IPS DF 4.7 (cell line): ENCODE data around the gene TBCE.
"Not testable (repeated sequence)": the region's sequence is repeated elsewhere in the genome, so short reads cannot be mapped to it uniquely, and the experiment has no call there.

ENCODE experiments used
- DNase-seq: peaks from one replicate; pipeline ENCODE4 v3.0.0-alpha.2; 2013; ENCODE audit warnings: low spot score; ENCODE audit errors: extremely low read depth

The TBCE gene

GRCh38 chr1:235450886-235451483 lies 83.8 kb downstream of the TBCE start:
- DNase-seq: no peak

GRCh38 chr1:235454021-235454420 lies 86.8 kb downstream of the TBCE start:
- no peak for DNase-seq

DNA sequence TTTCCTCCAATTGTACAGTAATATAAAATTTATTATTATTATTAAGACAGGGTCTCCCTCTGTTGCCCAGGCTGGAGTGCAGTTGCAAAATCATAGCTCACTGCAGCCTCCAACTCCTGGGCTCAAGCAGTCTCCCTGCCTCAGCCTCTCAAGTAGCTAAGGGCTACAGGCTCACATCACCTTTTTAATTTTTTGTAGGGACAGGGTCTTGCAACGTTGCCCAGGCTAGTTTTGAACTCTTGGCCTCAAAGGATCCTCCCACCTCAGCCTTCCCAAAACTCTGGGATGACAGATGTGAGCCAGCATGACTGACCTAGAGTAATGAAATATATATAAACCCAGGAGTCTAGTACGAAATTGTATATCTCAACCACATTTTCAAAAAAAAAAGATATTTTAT lies 87.9 kb downstream of the TBCE start:
- no peak for DNase-seq

- no peak for DNase-seq
Observed at GRCh38 chr1:235455823-235456222, 88.6 kb downstream of the TBCE start.

DNA sequence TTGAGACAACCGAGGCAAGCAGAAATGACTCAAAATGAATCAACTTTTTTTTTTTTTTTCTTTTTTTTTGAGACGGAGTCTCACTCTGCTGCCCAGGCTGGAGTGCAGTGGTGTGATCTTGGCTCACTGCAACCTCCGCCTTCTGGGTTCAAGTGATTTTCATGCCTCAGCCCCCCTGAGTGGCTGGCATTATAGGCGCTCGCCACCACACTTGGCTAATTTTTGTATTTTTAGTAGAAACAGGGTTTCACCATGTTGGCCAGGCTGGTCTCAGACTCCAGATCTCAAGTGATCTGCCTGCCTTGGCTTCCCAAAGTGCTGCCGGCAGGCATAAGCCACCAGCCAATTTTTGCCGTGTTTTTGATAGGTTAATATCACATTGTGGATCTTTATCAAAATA lies 90.6 kb downstream of the TBCE start:
- not testable (repeated sequence) for DNase-seq

DNA sequence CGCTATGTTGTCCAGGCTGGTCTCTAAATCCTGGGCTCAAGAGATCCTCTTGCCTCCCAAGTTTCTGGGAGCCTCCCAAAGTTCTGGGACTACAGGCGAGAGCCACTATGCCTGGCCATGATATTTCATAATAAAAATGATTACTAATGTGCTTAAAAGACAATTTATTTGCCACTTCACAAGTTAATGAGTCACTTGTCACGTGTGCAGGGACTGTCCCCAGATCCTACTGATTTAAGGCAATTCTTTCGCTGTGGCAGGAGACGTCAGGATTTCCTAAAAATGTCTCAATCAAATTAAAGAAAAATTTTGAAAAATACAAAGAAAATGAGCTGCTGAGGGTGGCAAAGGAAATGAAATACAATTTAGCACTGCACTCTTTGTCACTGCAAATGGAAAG lies 93.5 kb downstream of the TBCE start:
- no peak for DNase-seq

DNA sequence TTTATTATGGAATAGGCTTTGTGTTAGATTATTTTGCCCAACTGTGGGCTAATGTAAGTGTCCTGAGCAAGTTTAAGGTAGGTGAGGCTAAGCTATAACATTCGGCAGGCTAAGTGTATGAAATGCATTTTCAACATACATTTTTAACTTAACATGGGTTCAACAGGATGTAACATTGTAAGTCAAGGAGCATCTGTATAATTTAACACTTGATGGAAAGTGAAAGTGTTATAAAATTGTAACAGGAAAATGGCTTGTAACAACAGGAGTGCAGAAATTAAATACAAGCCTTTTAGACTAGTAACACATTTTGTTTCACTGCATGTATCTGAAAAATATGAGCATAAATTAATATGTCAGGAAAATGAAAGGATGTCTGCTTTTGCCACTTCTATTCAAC lies 94.7 kb downstream of the TBCE start:
- no peak for DNase-seq

DNA sequence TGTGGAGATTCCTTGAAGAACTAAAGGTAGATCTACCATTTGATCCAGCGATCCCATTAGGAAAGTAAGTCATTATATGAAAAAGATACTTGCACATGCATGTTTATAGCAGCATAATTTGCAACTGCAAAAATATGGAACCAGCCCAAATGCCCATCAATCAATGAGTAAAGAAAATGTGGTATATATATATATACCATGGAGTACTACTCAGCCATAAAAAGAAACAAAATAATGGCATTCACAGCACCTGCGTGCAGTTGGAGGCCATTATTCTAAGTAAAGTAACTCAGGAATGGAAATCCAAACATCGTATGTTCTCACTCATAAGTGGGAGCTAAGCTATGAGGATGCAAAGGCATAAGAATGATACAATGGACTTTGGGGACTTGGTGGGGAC lies 95.6 kb downstream of the TBCE start:
- not testable (repeated sequence) for DNase-seq

DNA sequence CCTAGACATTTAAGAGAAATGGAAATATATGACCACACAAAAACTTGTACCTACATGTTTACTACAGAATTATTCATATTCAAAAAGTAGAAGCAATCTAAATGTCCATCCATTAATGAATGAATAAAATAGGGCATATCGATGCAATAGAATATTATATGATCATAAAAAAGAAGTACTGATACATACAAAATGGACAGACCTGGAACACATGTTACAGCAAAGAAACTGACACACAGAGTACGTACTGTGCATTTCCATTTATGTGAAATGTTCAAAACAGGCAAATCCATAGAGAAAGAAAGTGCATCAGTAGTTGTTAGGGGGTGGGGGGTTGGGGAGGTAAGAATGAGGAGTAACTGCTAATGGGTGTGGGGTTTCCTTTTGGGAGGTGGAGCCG lies 97.8 kb downstream of the TBCE start:
- DNase-seq: no peak

GRCh38 chr1:235468004-235468403 lies 100.8 kb downstream of the TBCE start:
- no peak for DNase-seq

- no peak for DNase-seq
Observed at GRCh38 chr1:235468970-235469369, 101.7 kb downstream of the TBCE start.

DNA sequence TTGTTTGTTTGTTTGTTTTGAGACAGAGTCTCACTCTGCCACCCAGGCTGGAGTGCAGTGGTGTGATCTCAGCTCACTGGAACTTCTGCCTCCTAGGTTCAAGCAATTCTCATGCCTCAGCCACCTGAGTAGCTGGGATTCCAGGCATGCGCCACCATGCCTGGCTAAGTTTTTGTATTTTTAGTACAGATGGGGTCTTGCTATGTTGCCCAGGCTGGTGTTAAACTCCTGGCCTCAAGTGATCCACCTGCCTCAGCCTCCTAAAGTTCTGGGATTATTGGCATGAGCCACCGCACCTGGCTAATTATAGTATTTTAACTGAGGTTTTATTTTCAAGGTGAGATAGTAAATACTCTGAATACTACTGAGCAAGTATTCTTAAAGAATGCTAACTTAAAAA lies 102.7 kb downstream of the TBCE start:
- DNase-seq: not testable (repeated sequence)

DNA sequence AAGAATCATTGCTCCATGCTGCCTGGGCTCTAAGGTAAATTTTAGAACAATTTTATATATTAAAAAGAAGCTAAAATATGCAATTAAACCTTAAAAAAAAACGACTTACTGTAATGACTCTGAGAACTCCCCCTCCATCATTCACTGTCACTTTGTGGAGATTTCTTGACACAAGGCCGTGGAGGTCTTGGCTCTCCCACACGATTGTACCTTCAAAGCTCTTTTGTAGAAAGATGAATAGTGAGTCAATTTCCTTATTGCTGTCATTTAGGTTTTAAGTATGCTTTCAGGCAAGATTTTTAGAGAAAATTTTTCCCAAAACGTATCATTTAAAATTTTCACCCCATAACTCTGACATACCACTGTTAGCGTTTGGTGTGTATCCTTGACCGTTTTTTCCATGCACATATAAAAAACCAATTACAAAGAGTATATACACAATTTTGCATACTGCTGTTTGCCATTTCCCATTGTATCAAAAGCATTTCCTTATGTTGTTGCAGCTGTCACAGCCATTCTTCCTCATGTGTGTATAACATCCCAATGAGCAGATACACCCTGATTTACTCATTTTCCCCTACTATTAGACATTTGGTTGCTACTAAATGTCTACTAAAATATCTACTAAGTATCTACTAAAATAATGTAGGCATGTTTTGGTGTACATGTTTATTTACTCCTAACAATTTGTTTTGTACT lies 103.7 kb downstream of the TBCE start:
- DNase-seq: no peak

- DNase-seq: no peak
Observed at GRCh38 chr1:235473806-235474205, 106.6 kb downstream of the TBCE start.

- no peak for DNase-seq
Observed at GRCh38 chr1:235483090-235483489, 115.9 kb downstream of the TBCE start.

- DNase-seq: no peak
Observed at GRCh38 chr1:235485558-235485957, 118.3 kb downstream of the TBCE start.

- DNase-seq: no peak
Observed at GRCh38 chr1:235486321-235486720, 119.1 kb downstream of the TBCE start.

DNA sequence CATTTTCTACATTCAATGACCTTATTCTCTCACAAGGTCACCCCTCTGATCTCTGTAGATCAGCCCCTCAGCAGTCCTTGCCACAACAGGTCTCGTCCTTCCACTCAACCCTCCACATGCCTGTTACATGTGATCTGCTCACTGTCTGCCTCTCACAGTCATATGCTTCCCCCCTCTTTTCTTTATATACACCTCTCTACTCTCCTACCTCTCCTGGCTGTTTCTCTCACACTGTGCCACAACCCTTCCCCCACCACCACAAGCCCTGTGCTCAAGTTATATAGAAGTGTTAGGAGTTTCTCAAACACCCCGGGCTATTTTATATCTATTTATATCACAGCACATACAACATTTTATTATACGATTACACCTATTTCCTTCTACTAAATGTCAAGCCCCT lies 124.4 kb downstream of the TBCE start:
- no peak for DNase-seq

- no peak for DNase-seq
Observed at GRCh38 chr1:235494531-235494930, 127.3 kb downstream of the TBCE start.

DNA sequence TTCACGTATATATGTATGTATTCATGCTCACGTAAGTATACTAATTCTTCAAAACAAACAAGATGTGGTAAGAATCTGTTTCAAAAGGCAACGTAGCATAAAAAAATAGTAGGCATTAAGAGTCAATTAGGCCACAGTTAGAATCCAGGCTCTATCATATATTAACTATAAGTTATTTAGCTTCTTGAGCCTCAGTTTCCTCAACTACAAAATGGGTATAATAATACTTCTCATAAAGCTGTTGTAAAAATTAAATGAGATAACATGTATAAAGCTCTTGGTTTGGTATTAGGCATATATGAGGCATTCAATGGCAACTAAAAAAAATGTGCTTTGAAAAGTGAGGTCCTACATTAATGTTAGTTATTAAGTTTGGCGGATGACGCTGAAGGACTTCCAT lies 127.8 kb downstream of the TBCE start:
- DNase-seq: no peak

DNA sequence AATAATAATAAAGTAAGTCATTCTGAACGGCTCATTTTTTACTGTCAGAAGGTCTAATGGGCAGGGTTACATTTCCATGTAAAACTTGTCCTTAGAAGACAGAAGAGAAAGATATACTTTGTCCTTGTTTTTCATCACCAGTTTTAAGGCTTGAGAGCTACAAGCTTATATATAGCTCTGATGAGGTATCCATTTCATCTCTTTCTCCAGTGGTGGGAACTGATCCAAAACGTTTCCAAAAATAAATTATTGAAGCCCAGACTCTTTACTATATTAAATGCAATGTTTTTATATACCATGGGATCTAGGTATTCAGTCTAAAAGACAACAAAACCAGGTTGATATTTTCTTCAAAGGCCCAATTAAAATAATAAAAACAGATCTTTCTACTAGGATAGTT lies 128.3 kb downstream of the TBCE start:
- DNase-seq: no peak

- DNase-seq: no peak
Observed at GRCh38 chr1:235500971-235501540, 133.8 kb downstream of the TBCE start.
